ENCODE results near the gene PRDX4.

PRDX4 gene

DNA sequence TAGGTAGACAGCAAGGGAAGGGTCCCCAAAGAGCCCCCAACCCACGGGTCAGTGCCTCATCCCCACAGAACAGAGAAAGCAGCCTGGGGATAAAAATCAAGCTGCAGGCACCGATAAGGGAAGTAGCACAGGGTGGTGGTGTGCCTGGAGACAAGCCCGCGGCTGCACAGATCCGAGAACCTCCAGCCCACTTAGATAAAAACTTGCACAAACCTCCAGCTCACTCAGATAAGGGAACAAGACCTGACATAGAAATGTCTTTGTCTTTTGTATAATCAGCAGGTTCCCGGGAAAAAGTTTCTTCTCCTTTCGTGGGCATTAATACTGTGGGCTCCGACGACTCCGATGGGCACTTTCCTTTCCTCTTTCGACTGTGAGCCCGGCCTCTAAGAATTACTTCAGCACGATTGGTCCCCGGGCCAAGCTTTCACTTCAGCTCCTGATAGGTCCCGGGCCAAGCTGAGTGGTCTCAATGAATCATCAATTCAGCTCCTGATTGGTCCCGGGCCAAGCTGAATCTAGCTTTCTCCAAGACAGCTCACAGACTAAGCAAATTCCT lies 32.4 kb downstream of the PRDX4 start:
- TF ChIP-seq CTCF (IDR thresholded peaks at IDR 0.05; ENCODE audit: low read depth, low read length, missing control alignments): no peak
- H3K4me3 ChIP-seq (ENCODE audit: low read depth, low read length): no peak overlapping the region
- no peak for DNase-seq (ENCODE audit: low read depth)

DNA sequence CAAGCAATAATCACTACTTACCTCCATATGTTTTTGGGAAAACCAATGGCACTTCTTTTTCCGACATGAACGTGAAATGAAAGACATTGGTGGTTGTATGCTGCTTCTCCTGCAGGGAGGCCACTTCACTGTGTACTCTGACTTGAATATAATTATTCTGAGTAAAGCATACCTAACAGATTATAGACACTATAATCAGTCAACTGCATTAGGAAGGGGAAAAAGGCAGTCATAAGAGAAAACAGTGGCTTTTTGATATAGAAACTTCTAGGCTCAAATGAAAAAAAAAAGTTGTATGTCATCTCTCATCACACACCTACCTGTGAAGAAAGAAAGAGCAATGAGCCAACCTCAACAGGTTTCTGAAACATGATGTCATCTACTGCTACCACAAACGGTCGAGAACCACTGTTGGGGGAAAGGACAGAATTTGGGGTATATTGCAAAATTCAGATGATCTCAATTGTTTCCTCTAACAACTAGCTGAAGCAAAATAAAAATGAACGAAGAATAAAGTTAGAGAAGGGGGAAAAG lies 37.4 kb downstream of the PRDX4 start:
- no peak for TF ChIP-seq CTCF (IDR thresholded peaks at IDR 0.05; ENCODE audit: low read depth, low read length, missing control alignments)
- no peak overlapping the region for H3K4me3 ChIP-seq (ENCODE audit: low read depth, low read length)
- in situ Hi-C loops (cut with HindIII; ENCODE audit: low sequenced_read_pairs): no loop called here
- DNase-seq (ENCODE audit: low read depth): no peak

More for the DNA sequence above, 32.4 kb downstream of the PRDX4 start:
- in situ Hi-C loops (cut with HindIII; ENCODE audit: low sequenced_read_pairs): no loop called here

GRCh38 chrX:23705235-23705634 lies 37.9 kb downstream of the PRDX4 start:
- no peak for DNase-seq (ENCODE audit: low read depth)
- in situ Hi-C loops (cut with HindIII; ENCODE audit: low sequenced_read_pairs): no loop called here
- no peak overlapping the region for H3K4me3 ChIP-seq (ENCODE audit: low read depth, low read length)
- TF ChIP-seq CTCF (IDR thresholded peaks at IDR 0.05; ENCODE audit: low read depth, low read length, missing control alignments): no peak

- no peak for DNase-seq (ENCODE audit: low read depth)
- in situ Hi-C loops (cut with HindIII; ENCODE audit: low sequenced_read_pairs): no loop called here
- H3K4me3 ChIP-seq (ENCODE audit: low read depth, low read length): no peak overlapping the region
- TF ChIP-seq CTCF (IDR thresholded peaks at IDR 0.05; ENCODE audit: low read depth, low read length, missing control alignments): no peak
Observed at GRCh38 chrX:23720117-23720677, 52.9 kb downstream of the PRDX4 start.

DNA sequence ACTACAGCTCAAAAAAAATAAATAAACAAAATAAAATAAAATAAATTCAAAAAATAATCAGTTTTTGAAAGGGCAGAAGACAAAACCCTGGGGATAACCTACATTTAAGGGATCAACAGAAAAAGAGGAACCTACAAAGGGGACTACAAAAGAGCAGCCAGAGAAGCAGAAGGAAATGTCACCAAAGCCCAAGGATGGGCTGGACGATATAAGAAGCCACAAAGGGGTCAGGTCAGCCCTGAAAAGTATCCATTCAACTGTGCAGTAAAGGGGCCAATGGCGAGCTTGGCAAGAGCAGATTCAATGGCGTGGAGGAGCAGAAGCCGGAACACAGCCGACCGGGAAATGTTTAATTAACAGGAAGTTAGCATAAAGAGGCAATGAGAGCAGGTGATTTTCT lies 58.9 kb downstream of the PRDX4 start:
- no peak for DNase-seq (ENCODE audit: low read depth)

GRCh38 chrX:23727206-23727605 lies 59.9 kb downstream of the PRDX4 start:
- in situ Hi-C loops (cut with HindIII; ENCODE audit: low sequenced_read_pairs): no loop called here
- no peak for TF ChIP-seq CTCF (IDR thresholded peaks at IDR 0.05; ENCODE audit: low read depth, low read length, missing control alignments)
- DNase-seq (ENCODE audit: low read depth): no peak
- H3K4me3 ChIP-seq (ENCODE audit: low read depth, low read length): no peak overlapping the region

More for the DNA sequence above, 58.9 kb downstream of the PRDX4 start:
- TF ChIP-seq CTCF (IDR thresholded peaks at IDR 0.05; ENCODE audit: low read depth, low read length, missing control alignments): no peak
- H3K4me3 ChIP-seq (ENCODE audit: low read depth, low read length): no peak overlapping the region
- in situ Hi-C loops (cut with HindIII; ENCODE audit: low sequenced_read_pairs): no loop called here
